Pericardium fibroblast (primary cell): Measurements from ENCODE around the gene RANBP10. TPM values are rescaled to one million over a fixed set of nuclear protein-coding genes. Genes with fewer than 3 reads are reported as not detected.

Source experiments
- total RNA-seq: library from RNA; depleted of rRNA; stranded (reverse); fragments of >200 nt; gene quantifications from 2 replicates; pipeline ENCODE4 v1.2.3, GENCODE V29; 2015

RANBP10 gene
- 5.0 and 5.2 TPM in 2 replicates for total RNA-seq

GRCh38 chr16:67806428-67807147, at the start of gene RANBP10, which contains the start of gene TSNAXIP1:
RANBP10 (minus strand) TSS chr16:67806560; CDS start chr16:67806536, 24 bp downstream.
TSNAXIP1 (plus strand) TSS chr16:67806889; CDS start chr16:67807150, 261 bp downstream.

GRCh38 chr16:67847064-67847861, 40.9 kb upstream of the RANBP10 start, which contains the start of gene CENPT:
CENPT (minus strand) TSS chr16:67847693; CDS start chr16:67833859, 13,834 bp downstream.

GRCh38 chr16:67846320-67847063, 40.1 kb upstream of the RANBP10 start, which contains the start of gene NUTF2:
NUTF2 (plus strand) TSS chr16:67846933; CDS start chr16:67865131, 18,198 bp downstream.

GRCh38 chr16:67841816-67842508, 35.6 kb upstream of the RANBP10 start, which contains the start of gene THAP11:
THAP11 (plus strand) TSS chr16:67842320; CDS start chr16:67842555, 235 bp downstream.

GRCh38 chr16:67719048-67719777, 87.1 kb downstream of the RANBP10 start, which contains the start of gene GFOD2:
GFOD2 (minus strand) TSS chr16:67719316; CDS start chr16:67685715, 33,601 bp downstream.

Other genes with a start within 250 kb of the RANBP10 start
- 13.1 and 17.8 TPM in 2 replicates for gene CTCF, start 244.0 kb downstream of the RANBP10 start, total RNA-seq
- 9.8 TPM in 1 of 2 replicates, not detected in the other for gene CARMIL2, start 161.4 kb downstream of the RANBP10 start, total RNA-seq
- gene ACD, start 146.3 kb downstream of the RANBP10 start, total RNA-seq = 17.4 and 24.3 TPM in 2 replicates
- gene PARD6A, start 145.6 kb downstream of the RANBP10 start, total RNA-seq = 1.5 TPM in 1 of 2 replicates, not detected in the other
- gene ENKD1, start 139.8 kb downstream of the RANBP10 start, total RNA-seq = 15.5 and 16.0 TPM in 2 replicates
- gene C16orf86, start 139.7 kb downstream of the RANBP10 start, total RNA-seq = 2.0 and 10.3 TPM in 2 replicates
- 6.5 and 8.5 TPM in 2 replicates for gene GFOD2, start 87.2 kb downstream of the RANBP10 start, total RNA-seq
- gene TSNAXIP1, start 329 bp upstream of the RANBP10 start, total RNA-seq = 0.26 and 0.58 TPM in 2 replicates
- gene THAP11, start 35.8 kb upstream of the RANBP10 start, total RNA-seq = 39.7 and 52.5 TPM in 2 replicates
- 193 and 272 TPM in 2 replicates for gene NUTF2, start 40.4 kb upstream of the RANBP10 start, total RNA-seq
- gene CENPT, start 41.1 kb upstream of the RANBP10 start, total RNA-seq = 32.6 and 32.7 TPM in 2 replicates
- gene EDC4, start 66.5 kb upstream of the RANBP10 start, total RNA-seq = 37.6 TPM in 2 replicates
- gene NRN1L, start 78.3 kb upstream of the RANBP10 start, total RNA-seq = 0.47 and 0.77 TPM in 2 replicates
- 13.1 and 15.5 TPM in 2 replicates for gene PSKH1, start 86.7 kb upstream of the RANBP10 start, total RNA-seq
- 0.34 TPM in 1 of 2 replicates, not detected in the other for gene CTRL, start 125.3 kb upstream of the RANBP10 start, total RNA-seq
- gene PSMB10, start 130.3 kb upstream of the RANBP10 start, total RNA-seq = 28.0 and 38.6 TPM in 2 replicates
- gene LCAT, start 137.6 kb upstream of the RANBP10 start, total RNA-seq = 7.1 and 10.5 TPM in 2 replicates
- 29.1 and 50.4 TPM in 2 replicates for gene SLC12A4, start 162.1 kb upstream of the RANBP10 start, total RNA-seq
- gene DPEP3, start 173.9 kb upstream of the RANBP10 start, total RNA-seq = not detected in 2 replicates
- gene DPEP2, start 192.9 kb upstream of the RANBP10 start, total RNA-seq = not detected in 2 replicates
- not detected in 2 replicates for gene DPEP2NB, start 209.4 kb upstream of the RANBP10 start, total RNA-seq
- 3.3 and 6.6 TPM in 2 replicates for gene DDX28, start 216.7 kb upstream of the RANBP10 start, total RNA-seq
- 8.9 and 10.0 TPM in 2 replicates for gene DUS2, start 216.7 kb upstream of the RANBP10 start, total RNA-seq